Activated T-cell treated with anti-CD3 and anti-CD28 coated beads, Interleukin-2, amount 50 U/mL, for 48 hours (primary cell): ENCODE data around the gene VAV3.
"Not testable (repeated sequence)": the region's sequence is repeated elsewhere in the genome, so short reads cannot be mapped to it uniquely, and the experiment has no call there.

Experiments used
- DNase-seq, 2 experiments: peaks; one replicate each; pipeline ENCODE4 v3.0.0-alpha.2; 2020

The VAV3 gene

DNA sequence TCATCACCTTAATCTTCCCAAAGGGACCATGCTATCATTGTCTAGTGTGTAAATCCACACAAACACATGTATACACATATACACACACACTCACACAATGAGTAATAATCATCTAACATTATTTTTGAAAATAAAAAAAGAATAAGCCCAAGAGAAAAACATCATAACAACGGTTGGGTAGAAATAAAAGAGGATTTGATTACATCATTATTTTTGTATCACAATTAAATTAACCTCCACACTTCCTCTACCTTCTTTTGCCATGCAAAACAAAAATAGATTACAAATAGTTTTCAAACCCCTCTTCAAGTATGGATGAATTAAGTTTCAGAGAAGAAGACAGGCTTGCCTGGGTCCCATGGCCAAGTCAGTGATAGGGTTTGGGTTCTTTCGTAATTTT, 238.1 kb downstream of the VAV3 start:
- no peak for DNase-seq

DNA sequence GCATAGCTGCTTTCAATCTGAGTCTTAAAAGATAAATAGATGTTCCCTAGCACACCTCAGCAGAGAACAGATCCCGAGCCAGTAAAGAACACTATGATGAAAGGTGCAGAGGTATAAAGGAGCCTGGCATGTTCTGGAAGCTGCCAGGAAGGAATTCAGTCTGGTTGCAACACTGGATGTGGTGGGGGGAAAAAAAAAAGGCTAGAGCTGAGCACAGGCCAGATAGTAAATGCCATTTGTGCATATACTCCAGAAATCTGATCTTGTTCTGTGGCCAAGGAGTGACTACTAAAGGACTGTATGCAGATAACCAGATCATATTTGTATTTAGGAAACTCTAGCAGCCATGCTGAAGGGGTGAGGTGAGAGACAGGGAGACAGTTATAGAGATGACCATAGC, 240.3 kb downstream of the VAV3 start:
- DNase-seq, result no peak

DNA sequence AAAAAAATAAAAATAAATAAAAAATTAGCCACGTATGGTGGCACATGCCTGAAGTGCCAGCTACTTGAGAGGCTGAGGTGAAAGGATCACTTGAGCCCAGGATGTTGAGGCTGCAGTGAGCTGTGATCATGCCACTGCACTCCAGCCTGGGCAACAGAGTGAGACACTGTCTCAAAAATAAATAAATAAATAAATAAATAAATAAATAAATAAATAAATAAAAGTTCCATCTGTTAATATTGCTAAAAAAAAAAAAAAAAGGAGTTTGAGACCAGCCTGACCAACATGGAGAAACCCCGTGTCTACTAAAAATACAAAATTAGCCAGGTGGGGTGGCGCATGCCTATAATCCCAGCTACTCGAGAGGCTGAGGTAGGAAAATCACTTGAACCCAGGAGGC, 244.8 kb downstream of the VAV3 start:
- DNase-seq, result not testable (repeated sequence)

DNA sequence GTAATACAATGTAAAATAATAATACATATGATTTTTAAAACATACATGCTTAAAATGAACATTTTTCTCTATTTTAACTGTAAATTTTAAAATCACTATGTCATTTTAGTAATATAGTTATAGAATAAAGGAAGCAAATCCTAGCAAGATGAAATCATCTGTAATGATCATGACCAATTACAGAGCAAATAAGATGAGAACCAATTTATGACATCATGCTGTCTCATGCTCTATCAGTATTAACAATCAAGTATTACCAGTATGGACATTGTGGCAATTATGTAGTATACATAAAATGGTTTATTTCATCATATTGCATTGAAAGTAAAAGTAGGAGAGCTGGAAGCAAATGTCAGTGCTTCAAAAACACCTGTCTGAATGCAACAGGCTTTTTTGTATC, 255.0 kb downstream of the VAV3 start:
- DNase-seq, result no peak

GRCh38 chr1:107707111-107707510, 257.9 kb downstream of the VAV3 start:
- no peak for DNase-seq

DNA sequence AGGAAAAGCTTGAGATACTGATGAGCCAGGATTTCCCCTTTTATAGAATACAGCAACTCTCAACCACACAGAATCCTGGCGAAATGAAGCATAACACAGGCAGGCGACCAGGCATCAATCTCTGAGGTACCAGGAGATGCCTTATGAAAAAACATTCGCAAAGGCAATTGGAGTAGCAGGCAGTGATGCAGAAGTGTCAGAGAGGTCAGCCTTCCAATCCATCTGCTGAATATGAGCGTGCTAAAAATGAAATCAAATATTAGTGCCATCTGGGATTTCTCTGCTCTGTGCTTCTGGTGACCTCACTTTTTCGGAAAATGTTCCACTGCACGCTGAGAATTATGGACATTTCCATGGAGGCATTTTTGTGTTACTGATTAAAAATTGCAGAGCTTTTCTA, 258.8 kb downstream of the VAV3 start:
- no peak for DNase-seq

GRCh38 chr1:107704911-107705310, 260.1 kb downstream of the VAV3 start:
- DNase-seq, result no peak

DNA sequence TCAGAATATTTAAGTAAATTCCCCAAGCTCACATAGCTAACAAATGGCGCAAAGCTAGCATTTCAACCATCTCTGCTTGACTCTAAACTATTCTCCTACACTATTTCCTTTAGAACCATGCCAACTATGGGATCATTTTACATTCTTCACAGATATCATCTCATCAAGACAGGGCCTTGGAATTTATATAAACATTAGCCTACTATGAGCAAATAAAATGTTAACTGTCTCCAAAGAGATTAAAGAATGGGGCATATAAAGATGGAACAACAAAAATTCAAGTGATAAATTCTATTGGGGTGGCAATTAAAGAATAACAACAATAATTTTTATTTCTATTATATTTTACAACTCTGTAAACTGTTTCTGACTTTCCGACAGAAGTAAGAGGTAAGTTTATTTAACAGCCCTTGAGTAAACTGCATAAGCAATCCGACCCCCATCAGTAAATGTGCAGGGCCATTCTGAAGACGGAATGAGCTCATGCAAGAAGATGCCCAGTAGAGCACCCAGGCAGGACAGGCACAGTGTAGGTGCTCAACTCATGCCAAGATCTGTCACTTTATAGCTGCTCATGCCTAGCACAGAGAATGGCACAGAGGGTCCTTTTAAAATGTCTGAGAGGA, 261.9 kb downstream of the VAV3 start:
- no peak for DNase-seq

GRCh38 chr1:107700651-107701050, 264.3 kb downstream of the VAV3 start:
- DNase-seq, result not testable (repeated sequence)

GRCh38 chr1:107698161-107698560, 266.8 kb downstream of the VAV3 start:
- DNase-seq, result no peak

- no peak for DNase-seq
Measured at GRCh38 chr1:107695341-107695740, 269.6 kb downstream of the VAV3 start.

DNA sequence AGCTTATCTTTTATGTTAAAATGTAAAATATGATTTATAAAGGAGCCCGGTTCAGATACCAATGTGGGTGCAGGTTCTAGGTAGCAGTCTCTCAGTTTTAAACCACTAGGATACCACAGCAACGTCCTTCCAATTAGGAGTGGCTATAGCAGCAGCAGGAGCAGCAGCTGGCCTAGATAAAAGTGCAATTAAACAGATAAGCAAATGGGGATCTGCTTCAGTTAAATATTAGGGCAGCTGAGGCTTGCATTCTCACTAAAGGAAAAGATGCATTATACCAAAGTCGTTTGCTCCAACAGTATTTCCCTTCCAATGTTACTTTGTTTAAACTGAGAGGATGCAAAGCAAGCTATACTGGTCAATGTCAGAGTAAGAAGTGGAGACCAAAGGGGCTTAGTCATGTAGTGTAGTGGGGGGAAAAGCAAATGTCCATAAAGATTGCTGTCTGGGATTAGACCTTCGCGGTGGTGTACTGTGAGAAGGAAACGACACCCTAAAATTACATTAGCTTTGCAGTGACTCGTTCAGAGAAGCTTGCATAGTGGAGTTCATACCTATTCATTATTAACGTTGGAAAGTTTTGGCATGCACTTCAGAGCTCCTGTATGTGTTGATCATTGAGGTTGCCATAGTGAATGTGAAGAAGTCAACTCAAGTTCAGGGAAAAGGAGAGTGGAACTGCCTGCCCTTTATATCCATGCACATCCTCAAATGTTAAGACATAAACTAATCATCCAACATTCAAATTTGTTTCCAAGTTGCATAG, 272.2 kb downstream of the VAV3 start:
- DNase-seq, result no peak

DNA sequence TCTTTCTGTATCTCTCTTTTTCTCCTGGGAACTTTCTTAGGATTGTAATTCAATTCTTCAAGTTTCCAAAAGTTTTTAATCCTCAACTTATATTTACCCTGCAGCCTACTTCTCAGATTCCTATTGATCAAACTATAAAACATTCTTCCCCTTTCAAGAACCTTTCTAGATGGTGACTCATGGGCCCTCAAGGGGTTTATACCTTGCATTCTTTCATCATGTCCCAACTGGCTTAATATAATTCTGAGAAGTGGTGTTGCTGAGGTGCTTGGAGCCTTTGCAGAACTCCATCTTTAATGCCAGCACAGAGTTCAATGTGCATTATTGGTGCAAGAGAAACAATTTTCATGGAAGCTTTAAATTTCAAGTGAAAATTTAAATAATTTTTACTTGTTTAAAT, 273.4 kb downstream of the VAV3 start:
- no peak for DNase-seq

DNA sequence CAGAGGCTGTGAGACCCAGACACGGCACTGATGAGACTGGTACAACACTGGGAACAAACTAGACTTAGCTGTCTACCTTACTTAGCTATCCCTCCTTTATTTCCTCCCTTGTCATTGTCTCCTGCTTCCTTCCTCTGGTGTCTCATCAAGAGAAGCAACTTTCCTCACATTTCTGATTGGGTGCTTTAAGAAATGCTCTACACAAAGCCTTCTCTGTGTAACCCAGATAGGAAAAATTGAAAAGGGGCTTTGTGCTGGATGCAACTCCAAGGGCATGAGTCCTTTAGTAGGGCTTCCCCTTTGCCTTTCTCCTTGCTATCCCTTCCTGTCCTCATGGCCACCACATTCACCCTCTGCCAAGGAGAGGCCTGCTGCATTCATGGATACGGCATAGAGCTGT, 274.5 kb downstream of the VAV3 start:
- no peak for DNase-seq

GRCh38 chr1:107689733-107690132, 275.2 kb downstream of the VAV3 start:
- DNase-seq, result no peak

DNA sequence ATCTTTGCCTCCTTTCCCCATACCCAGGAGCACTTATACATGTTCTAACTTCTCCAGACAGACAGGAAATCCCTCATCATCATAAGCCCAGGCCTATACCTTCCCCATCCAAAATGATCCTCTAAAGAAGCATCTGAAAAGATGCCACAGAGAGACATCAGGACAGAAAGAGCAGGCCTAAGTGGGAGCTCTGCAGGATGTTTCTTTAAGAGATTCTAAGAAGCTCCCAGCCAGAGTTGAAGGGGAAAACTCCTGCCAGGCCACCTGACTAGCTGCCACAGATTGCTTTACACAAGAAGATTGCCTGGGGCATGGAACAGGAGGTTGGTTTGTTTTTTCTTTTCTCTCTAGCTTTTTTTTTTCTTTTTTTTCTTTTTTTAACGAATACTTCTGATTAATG, 275.8 kb downstream of the VAV3 start:
- DNase-seq, result no peak

DNA sequence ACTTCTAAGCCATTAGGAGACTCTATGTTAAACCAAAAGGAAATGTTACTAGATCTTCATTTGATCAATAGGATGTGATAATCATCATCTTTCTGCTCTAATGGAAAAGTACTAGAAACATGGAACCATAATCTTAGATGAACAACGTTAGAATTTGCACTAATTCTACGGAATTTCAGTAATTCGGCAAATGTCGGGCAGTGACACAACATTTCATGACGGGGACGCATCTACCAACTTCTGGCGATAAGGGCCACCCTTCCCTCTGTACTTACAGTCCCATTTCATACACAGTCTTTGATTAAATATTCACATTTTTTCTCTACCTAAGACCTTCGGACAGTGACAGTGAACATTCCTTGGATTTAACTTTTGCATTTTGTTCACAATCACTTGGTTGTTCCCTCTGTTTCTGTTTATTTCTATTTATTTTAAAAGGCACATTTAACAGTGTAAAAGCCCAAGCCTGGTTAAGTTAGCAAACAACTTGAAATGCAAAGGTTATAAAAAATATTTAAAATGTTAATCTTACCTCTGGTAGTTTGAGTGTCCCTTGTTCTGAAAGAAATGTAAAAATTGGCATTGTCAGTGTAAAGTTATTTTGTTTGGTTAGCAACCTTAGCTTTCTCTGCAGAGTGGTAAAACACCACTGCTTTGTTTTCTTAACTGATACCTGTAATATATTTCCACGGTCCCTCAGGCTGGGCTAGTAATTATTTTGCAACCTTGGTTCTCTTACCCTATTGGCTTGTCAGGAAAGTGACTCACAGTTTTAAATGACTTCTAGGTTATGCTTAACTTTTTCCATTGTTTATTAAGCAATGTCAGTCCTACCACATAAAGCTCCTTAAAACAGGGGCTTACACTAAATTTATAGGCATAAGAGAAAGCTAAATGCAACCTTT, 276.9 kb downstream of the VAV3 start:
- DNase-seq, result no peak

- no peak for DNase-seq
Measured at GRCh38 chr1:107683683-107684082, 281.3 kb downstream of the VAV3 start.

- no peak for DNase-seq
Measured at GRCh38 chr1:107683191-107683657, 281.8 kb downstream of the VAV3 start.

DNA sequence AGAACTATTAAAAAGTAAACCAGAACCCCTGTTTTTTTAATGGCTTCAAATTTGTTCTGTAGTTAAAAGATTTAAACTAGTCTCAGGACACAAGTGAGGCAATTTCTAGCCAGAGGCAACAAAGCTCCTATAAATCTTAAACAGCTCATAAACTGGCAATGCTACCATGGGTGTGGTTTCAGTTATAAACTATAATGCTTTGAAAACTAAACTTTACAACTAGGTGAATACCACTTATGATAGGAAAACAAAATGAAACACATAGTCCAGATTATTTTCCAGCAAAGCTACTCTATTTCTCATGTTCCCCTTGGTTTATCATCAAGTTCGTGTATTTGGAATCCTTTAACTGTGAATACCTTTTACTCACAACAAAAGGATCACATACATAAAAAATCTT, 282.5 kb downstream of the VAV3 start:
- DNase-seq, result no peak

- no peak for DNase-seq
Measured at GRCh38 chr1:107681001-107681479, 283.9 kb downstream of the VAV3 start.

DNA sequence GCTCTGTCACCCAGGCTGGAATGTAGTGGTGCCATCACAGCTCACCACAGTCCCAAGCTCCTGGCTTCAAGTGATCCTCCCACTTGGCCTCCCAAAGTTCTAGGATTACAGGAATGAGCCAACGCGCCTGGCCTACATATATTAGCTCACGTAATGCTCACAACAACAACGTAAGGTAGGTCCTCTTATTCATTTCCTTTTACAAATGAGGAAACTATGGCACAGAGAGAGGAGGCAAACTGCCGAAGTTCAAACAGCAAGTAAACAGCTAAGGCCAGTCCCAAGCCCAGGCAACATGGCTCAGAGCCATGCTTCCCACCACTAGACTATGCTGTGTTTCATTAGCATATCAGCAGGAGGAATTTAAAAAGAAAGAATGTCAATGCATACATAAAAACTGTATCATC, 284.4 kb downstream of the VAV3 start:
- no peak for DNase-seq

- DNase-seq, result no peak
Measured at GRCh38 chr1:107679411-107679953, 285.5 kb downstream of the VAV3 start.
